ENCODE measurements around the gene PRM3. TPM values are rescaled to one million over a fixed set of nuclear protein-coding genes. Genes with fewer than 3 reads are reported as not detected.

PRM3 gene
- total and polyA plus RNA-seq, 2 donors (not counting 1 experiment from before 2014, with no cell fraction given) = not detected

GRCh38 chr16:11241480-11242204, 31.8 kb downstream of the PRM3 start:
- no peak for TF ChIP-seq EZH2 (IDR thresholded peaks at IDR 0.05; ENCODE audit: borderline replicate concordance, insufficient read depth, low read depth, low read length, poor library complexity, severe bottlenecking)
- TF ChIP-seq, protein P1, sequence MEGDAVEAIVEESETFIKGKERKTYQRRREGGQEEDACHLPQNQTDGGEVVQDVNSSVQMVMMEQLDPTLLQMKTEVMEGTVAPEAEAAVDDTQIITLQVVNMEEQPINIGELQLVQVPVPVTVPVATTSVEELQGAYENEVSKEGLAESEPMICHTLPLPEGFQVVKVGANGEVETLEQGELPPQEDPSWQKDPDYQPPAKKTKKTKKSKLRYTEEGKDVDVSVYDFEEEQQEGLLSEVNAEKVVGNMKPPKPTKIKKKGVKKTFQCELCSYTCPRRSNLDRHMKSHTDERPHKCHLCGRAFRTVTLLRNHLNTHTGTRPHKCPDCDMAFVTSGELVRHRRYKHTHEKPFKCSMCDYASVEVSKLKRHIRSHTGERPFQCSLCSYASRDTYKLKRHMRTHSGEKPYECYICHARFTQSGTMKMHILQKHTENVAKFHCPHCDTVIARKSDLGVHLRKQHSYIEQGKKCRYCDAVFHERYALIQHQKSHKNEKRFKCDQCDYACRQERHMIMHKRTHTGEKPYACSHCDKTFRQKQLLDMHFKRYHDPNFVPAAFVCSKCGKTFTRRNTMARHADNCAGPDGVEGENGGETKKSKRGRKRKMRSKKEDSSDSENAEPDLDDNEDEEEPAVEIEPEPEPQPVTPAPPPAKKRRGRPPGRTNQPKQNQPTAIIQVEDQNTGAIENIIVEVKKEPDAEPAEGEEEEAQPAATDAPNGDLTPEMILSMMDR (IDR thresholded peaks at IDR 0.05) = no peak
- H4K20me1 ChIP-seq (ENCODE audit: control insufficient read depth, insufficient read depth, low read length, poor library complexity, severe bottlenecking) = no peaks in the 10 kb centered on the region
- no peak overlapping the region for H2AFZ ChIP-seq (ENCODE audit: insufficient read depth, low read depth, low read length, poor library complexity, severe bottlenecking)
- WGBS (ENCODE audit: insufficient coverage) = 100% methylated on average over 2 of the region's 5 CpGs
- H3K9me3 ChIP-seq (ENCODE audit: control extremely low read depth in 1 of 3, control insufficient read depth in 2 of 3, insufficient read depth in 1 of 3, low read length in 2 of 3) = peaks cover 0 to 2% (median 0%) of the 10 kb centered on the region in 3 donors
- peaks cover 2% of the 10 kb centered on the region for H3K4me1 Mint-ChIP-seq
- H3K9me3 Mint-ChIP-seq (ENCODE audit: insufficient read depth) = no peaks in the 10 kb centered on the region
- no peaks in the 10 kb centered on the region for H3K36me3 ChIP-seq (replicated peaks in 1 of 2; ENCODE audit: control extremely low read depth in 1 of 2, control insufficient read depth in 1 of 2, extremely low read depth in 1 of 2, insufficient read depth in 2 of 2, low read length in 1 of 2)
- H3K4me3 ChIP-seq (ENCODE audit: control extremely low read depth in 1 of 5, extremely low read depth in 1 of 5, insufficient read depth in 1 of 5, low read depth in 2 of 5, low read length in 4 of 5) = no peak overlapping the region
- ATAC-seq (ENCODE audit: low read depth) (no peak), DNase-seq (no peak)
- peaks cover 3 to 5% of the 10 kb centered on the region in 2 donors for H3K4me1 ChIP-seq (ENCODE audit: control insufficient read depth in 2 of 2, insufficient read depth in 2 of 2, low read length in 2 of 2)
- ChIA-PET CTCF (interaction anchor here (1.8 kb wide), 1 partner anchor 14 kb away, joined by 5 read pairs; the partner anchor contains the start of gene SOCS1), POLR2A (interaction anchor here (0.7 kb wide), 1 partner anchor 573 kb away, joined by 3 read pairs; no protein-coding TSS in a partner anchor)
- no peaks in the 10 kb centered on the region for H3K79me2 ChIP-seq (ENCODE audit: control insufficient read depth, insufficient read depth, low read length)
- no peaks in the 10 kb centered on the region for H3K27me3 ChIP-seq (replicated peaks in 1 of 4; ENCODE audit: control extremely low read depth in 1 of 4, control insufficient read depth in 3 of 4, insufficient read depth in 4 of 4, low read length in 3 of 4)
- no peaks in the 10 kb centered on the region for H3K27me3 Mint-ChIP-seq
- H3K27ac ChIP-seq (ENCODE audit: low read length in 2 of 2) = no peak overlapping the region
- H3K9ac ChIP-seq (ENCODE audit: low read length) = no peak overlapping the region
- H3K4me3 Mint-ChIP-seq = no peak overlapping the region
- H3K4me2 ChIP-seq (replicated peaks; ENCODE audit: low read depth, low read length, poor library complexity, severe bottlenecking) = no peak overlapping the region
- intact Hi-C loops (cut with micrococcal nuclease) = no loop called here
- H3K27ac Mint-ChIP-seq = no peak overlapping the region

Measured in B cell (primary cell).